Measurements from ENCODE around the gene RHEX.
"Not testable (repeated sequence)": the region's sequence is repeated elsewhere in the genome, so short reads cannot be mapped to it uniquely, and the experiment has no call there.

Gene RHEX

DNA sequence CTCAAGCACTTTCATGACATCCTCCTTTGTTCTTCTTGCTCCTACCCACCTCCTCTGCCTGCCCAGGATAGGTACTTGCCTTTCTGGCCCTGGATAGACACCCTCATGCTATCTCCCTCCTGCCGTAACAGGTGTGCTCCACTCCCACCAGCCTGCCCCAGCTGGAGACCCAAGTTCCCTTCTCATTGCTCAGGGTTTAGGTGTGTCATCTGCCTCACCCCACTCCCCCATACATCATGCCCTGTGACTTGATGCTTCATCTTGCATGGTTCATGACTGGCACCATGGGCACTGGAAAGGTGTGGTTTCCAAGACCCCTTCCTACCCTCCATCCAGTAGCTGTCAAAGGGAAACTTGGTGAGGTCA is 5.9 kb downstream of the RHEX start:
- no peak for DNase-seq (ENCODE audit: low spot score)

DNA sequence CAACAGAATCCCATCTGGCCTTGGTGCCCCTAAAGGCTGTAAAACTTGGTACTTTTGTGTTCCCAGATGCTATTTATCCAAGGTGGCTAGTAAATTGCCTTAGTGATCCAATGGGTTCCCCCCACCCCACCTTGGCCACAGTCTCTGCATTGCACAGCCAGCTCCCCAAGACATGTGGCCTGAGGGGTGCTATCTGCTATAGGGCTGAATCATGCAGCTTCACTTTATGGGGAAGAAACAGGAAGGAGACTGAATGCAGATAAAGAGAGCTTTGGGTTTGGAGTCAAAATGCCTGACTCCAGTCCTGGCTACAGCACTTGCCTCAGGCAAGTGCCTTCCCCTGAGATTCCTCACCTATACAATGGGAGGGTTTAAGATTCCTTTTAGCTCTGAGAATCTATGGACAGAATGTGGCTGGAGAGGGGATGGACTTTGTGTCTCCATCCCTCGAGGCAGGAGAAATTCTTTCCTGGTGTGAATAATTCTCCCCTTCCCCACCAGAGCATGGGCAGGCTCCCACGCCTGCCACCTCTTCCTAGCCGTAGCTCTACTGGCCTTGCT is 6.5 kb downstream of the RHEX start:
- no peak for DNase-seq (ENCODE audit: low spot score)

- DNase-seq (ENCODE audit: low spot score) = no peak
These were observed 7.9 kb downstream of the RHEX start for GRCh38 chr1:206060844-206061243.

GRCh38 chr1:206062464-206062863 is 9.5 kb downstream of the RHEX start:
- DNase-seq (ENCODE audit: low spot score) = no peak

DNA sequence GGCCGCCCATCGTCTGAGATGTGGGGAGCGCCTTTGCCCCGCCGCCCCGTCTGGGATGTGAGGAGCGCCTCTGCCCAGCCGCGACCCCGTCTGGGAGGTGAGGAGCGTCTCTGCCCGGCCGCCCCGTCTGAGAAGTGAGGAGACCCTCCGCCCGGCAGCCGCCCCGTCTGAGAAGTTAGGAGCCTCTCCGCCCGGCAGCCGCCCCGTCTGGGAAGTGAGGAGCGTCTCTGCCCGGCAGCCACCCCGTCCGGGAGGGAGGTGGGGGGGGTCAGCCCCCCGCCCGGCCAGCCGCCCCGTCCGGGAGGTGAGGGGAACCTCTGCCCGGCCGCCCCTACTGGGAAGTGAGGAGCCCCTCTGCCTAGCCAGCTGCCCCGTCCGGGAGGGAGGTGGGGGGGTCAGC is 11.0 kb downstream of the RHEX start:
- DNase-seq (ENCODE audit: low spot score) = not testable (repeated sequence)

DNA sequence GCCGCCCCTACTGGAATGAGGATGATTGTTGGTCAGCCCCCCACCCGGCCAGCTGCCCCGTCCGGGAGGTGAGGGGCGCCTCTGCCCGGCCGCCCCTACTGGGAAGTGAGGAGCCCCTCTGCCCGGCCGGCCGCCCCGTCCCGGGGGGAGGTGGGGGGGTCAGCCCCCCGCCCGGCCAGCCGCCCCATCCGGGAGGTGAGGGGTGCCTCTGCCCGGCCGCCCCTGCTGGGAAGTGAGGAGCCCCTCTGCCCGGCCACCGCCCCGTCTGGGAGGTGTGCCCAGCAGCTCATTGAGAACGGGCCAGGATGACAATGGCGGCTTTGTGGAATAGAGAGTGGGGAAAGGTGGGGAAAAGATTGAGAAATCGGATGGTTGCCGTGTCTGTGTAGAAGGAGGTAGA is 11.5 kb downstream of the RHEX start:
- not testable (repeated sequence) for DNase-seq (ENCODE audit: low spot score)

DNA sequence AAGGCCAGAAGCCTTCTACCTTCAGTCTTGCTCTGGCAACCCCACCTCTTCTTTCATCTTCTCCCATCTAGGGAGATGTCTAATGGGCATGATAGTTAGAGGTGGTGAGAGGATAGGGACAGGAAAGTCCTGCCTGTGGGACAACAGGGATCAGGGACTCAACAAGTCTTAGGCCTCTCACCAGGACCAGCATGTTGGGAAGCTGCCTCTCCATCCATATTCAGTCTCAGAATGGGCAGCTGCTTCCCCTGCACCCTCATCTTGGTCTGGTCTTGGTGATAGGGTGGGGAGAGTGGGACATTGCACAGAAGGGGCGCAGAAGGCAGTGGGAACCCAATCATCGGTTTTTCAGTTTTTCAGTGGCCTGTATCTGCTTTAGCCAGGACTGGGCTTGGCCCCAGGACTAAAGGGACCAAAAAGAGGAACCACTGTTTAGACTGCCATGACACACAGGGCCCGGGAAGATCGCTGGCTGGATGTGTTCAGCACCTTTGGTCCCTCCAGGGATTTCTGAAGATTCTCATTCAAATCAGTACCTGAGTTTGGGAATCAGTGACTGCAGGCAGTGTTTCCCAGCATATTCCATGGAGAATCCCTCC is 12.7 kb downstream of the RHEX start:
- no peak for DNase-seq (ENCODE audit: low spot score)

GRCh38 chr1:206066479-206067171 is 13.7 kb downstream of the RHEX start:
- DNase-seq (ENCODE audit: low spot score) = peak; percentile 32

DNA sequence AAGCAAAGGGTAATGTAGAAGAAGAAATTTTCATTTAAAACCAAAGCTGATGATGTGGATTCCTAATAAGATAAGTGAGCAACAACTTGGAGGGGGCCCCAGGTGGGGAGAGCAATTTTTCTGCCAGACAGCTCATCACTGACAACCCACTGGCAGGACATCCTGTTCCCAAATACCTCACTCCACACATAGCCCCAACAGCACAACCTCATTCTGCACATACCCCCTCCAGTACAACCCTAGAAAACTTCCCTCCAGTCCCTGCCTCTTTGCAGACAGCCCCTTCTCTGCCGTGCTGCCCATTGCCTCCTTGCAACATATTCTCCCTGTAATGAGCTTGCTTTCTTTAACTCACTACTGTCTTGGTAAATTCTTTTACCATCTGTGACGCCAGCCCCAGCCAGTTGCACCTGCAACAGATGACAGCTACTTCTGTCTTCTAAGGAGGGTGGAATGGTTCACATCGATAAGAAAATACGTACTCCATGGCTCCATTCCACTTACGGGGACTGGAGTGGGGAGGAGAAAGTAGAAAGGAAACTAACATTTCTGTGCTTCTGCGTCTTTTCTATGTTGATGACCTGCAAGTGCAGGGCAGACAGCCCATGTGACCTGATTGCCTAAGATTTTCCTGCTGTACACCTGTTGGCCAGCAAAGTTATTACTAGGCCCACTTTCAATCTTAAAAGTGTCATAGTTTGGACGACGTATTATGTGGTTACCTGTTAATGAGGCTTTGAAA is 14.7 kb downstream of the RHEX start:
- no peak for DNase-seq (ENCODE audit: low spot score)

- DNase-seq (ENCODE audit: low spot score) = no peak
These were observed 15.3 kb downstream of the RHEX start for GRCh38 chr1:206068314-206068713.

DNA sequence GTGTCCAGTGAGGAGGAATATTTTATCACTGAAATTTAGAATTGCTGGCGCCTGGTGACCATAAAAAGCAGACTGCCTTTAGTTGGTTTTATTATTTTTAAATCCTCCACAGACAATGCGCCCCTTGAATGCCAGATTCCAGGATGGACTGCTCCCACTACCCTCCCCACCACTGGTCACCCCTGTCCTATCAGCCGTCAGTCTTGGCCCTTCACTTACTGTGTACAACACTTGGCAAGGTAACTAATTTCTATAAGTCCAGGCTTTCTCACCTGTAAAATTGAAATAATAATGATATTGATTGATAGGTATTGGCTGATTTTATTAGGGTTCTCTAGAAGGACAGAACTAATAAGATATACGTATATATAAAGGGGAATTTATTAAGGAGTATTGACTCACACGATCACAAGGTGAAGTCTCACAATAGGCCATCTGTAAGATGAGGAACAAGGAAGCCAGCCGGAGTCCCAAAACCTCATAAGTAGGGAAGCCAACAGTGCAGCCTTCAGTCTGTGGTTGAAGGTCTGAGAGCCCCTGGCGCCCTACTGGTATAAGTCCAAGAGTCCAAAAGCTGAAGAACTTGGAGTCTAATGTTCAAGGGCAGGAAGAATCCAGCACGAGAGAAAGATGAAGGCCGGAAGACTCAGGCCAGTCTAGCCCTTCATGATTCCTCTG is 17.8 kb downstream of the RHEX start:
- no peak for DNase-seq (ENCODE audit: low spot score)

- DNase-seq (ENCODE audit: low spot score) = no peak
These were observed 21.9 kb downstream of the RHEX start for GRCh38 chr1:206074839-206075238.

- DNase-seq (ENCODE audit: low spot score) = no peak
These were observed 23.1 kb downstream of the RHEX start for GRCh38 chr1:206075786-206076755.

- no peak for DNase-seq (ENCODE audit: low spot score)
These were observed 26.2 kb downstream of the RHEX start for GRCh38 chr1:206079135-206079534.

DNA sequence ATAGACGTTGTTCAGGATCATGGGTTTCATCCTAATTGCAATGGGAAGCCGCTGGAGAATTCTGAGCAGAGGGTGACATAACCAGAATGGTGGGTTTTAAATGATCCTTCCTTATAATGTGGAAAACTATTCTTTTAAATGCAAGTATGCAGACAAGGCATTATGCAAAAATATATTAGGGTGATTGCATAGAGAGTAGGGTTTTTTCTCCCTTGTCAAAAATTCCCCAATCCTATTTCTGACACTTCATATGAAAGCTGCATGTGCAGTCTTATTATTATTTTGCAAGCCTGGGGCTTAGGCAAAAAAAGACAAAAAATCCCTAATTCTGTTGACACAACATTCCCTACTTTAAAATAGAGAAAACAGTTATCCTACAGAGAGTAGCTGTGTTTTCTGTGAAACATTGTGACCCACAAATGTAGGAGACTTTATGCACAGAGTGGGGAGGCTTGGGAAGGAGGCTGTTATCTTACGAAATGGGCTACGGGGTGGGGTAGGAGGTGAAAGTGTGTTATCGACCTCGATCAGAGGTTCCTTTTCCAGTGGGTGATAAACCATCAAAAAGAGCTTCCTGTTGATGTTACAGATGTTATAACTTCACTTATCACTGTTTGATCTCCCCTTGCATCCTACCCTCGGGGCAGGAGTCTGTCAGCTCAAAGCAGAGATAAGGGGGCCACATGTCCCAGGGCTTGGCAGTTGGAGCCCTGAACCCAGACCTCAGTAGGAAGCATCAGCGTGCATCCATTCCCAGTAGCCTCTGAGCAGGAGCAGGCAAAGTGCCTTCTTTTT is 27.2 kb downstream of the RHEX start:
- DNase-seq (ENCODE audit: low spot score) = no peak

DNA sequence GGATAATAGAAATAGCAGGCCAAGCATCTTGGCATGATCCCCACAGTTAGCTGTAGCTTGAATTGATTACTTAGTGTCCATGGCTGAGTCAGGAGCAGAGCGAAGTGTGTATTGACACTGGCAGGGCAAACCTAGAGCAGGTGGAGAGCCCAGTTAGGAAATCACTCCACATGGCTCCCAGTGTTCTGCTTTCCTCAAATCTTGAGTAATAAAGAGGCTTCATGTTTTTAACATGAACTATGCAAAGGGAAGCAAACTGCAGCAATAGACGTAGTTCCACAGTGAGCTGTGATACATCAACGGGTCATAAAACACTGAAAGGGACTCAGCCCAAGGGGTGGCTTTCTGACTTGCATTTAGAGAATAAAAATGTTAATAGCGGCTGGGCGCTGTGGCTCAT is 28.9 kb downstream of the RHEX start:
- no peak for DNase-seq (ENCODE audit: low spot score)

DNA sequence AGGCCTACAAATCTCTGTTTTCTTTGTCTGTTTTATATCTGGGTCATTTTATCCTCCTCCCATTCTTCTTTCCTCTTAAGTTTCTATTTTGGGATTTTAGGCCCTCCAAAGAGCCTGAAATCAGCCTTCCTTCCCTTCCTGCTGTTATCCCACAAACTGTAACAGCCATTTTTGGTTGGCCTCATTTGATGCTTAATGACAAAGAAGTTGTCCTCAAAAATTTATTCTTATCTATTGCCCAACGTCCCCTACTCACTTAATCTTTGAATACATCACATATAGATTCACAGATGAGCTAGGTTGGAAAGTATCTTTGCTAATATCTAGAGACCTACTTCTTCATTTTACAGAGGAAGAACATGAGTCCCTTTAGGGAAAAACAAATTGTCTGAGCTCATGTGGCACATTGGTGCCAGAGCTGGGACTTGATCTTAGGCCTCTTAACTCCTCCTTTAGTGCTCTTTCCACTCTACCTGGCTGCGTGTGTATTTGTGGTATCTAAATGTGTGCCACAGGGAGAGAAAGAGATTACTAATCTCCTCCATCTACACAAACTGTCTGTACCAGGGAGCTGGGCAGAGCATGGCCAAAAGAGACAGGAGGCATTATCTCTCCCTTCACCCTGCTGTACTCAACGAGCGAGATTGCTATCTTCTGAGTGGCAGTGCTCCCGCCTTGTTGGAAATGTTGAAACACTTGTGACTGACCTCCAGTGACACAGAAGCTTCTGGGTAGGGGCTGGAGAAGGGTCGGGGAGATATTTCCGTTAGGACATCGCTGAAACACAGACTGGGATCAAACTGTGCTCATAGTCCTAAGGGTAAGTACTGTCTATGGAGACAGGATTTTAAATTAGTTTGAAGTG is 30.1 kb downstream of the RHEX start:
- DNase-seq (ENCODE audit: low spot score) = no peak

- no peak for DNase-seq (ENCODE audit: low spot score)
These were observed 30.8 kb downstream of the RHEX start for GRCh38 chr1:206083750-206084149.

GRCh38 chr1:206087091-206087490 is 34.1 kb downstream of the RHEX start:
- no peak for DNase-seq (ENCODE audit: low spot score)

GRCh38 chr1:206089341-206089740 is 36.4 kb downstream of the RHEX start:
- no peak for DNase-seq (ENCODE audit: low spot score)
